GF-D8 (cell line): ENCODE results near the gene SLC23A2.
"Not testable (repeated sequence)": the region's sequence is repeated elsewhere in the genome, so short reads cannot be mapped to it uniquely, and the experiment has no call there.

Source experiments
- DNase-seq: peaks from one replicate; lab custom pipeline; 2025; lab: John Stamatoyannopoulos, UW

Gene SLC23A2

GRCh38 chr20:4876731-4877130, 124.6 kb downstream of the SLC23A2 start:
- DNase-seq: no peak

- DNase-seq: no peak
Observed at GRCh38 chr20:4876301-4876700, 125.0 kb downstream of the SLC23A2 start.

GRCh38 chr20:4875578-4876067, 125.7 kb downstream of the SLC23A2 start:
- DNase-seq: no peak

- DNase-seq: no peak
Observed at GRCh38 chr20:4873396-4873795, 127.9 kb downstream of the SLC23A2 start.

GRCh38 chr20:4871486-4871885, 129.8 kb downstream of the SLC23A2 start:
- DNase-seq: no peak

- DNase-seq: no peak
Observed at GRCh38 chr20:4870906-4871305, 130.4 kb downstream of the SLC23A2 start.

- DNase-seq: no peak
Observed at GRCh38 chr20:4869290-4870193, 131.8 kb downstream of the SLC23A2 start.

GRCh38 chr20:4867051-4867450, 134.3 kb downstream of the SLC23A2 start:
- no peak for DNase-seq

- no peak for DNase-seq
Observed at GRCh38 chr20:4866429-4866828, 134.9 kb downstream of the SLC23A2 start.

- DNase-seq: no peak
Observed at GRCh38 chr20:4864311-4864752, 137.0 kb downstream of the SLC23A2 start.

- DNase-seq: no peak
Observed at GRCh38 chr20:4862661-4863060, 138.6 kb downstream of the SLC23A2 start.

GRCh38 chr20:4861961-4862360, 139.3 kb downstream of the SLC23A2 start:
- no peak for DNase-seq

GRCh38 chr20:4858000-4858399, 143.3 kb downstream of the SLC23A2 start:
- no peak for DNase-seq

GRCh38 chr20:4856022-4856755, 145.1 kb downstream of the SLC23A2 start:
- no peak for DNase-seq

GRCh38 chr20:4855555-4855954, 145.8 kb downstream of the SLC23A2 start:
- no peak for DNase-seq

GRCh38 chr20:4855097-4855496, 146.2 kb downstream of the SLC23A2 start:
- DNase-seq: no peak

- DNase-seq: no peak
Observed at GRCh38 chr20:4854561-4854901, 146.8 kb downstream of the SLC23A2 start.

- DNase-seq: no peak
Observed at GRCh38 chr20:4853757-4854560, 147.4 kb downstream of the SLC23A2 start.

- no peak for DNase-seq
Observed at GRCh38 chr20:4853004-4853403, 148.3 kb downstream of the SLC23A2 start.

- DNase-seq: no peak
Observed at GRCh38 chr20:4850960-4851359, 150.3 kb downstream of the SLC23A2 start.

GRCh38 chr20:4848829-4849228, 152.5 kb downstream of the SLC23A2 start:
- not testable (repeated sequence) for DNase-seq

- no peak for DNase-seq
Observed at GRCh38 chr20:4848041-4848440, 153.3 kb downstream of the SLC23A2 start.
